ENCODE data around the gene WIPF2.

Gene WIPF2

DNA sequence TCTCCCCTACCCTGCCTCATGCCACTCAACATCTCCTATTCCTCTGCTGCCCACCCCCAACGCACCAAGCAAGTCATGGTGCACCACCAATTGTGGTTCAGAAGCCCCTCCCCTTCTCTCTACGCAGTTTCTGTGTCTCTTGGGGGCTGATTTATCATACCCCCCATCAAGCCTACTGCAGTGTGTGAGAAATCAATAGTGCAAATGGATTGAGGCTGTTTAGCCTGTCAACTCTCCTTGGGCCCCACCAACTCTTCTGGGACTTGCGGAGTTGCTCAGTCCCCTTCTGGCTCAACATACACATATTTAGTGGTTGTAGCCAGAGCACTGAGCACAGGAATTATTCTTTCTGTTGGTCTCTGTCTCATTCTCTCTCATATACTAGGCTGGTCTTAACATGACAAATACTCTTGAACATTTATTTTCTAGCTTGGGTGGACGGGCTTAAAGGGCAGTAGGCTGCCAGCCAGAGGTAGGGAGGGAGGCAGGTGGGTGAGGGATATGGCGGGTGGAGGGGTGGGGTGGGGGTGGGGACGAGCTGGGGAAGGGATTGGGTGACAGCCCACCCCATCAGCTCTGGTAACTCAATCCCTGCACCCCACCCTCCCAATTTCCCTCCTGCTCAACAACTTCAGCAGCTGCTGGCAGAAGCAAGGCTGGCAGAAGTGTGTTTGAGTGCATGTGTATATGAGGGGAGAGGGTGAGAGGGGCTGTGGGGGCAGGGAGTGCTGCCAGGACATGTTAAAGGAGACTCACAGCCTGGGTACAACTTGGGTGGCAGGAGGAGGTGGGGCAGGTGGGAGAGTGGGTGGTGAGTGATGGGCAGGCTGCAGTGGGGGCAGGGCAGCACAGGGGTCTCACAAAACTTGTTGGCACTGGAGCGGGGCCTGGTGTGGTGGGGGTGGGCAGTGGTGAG is 94.8 kb downstream of the WIPF2 start:
- no peak for DNase-seq (ENCODE audit: low spot score)

DNA sequence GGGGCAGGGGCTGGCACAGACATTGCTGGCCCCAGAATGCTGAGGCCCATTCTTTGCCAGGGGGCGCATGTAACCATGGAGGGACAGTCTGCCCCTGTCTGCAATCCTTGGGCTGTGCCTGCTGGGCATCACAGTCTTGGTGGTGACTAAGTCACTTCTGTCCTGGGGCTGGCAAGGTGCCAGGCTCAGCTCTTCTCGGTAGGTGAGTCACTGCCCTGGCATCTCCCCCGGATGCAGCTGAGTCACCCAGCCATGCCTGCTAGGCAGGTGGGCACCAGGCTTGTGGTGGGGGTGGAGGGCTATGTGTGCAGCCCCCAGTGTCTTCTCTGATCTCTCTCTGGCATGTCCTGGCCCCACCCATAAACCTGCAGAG is 95.5 kb downstream of the WIPF2 start:
- DNase-seq (ENCODE audit: low spot score): peak; percentile 98

DNA sequence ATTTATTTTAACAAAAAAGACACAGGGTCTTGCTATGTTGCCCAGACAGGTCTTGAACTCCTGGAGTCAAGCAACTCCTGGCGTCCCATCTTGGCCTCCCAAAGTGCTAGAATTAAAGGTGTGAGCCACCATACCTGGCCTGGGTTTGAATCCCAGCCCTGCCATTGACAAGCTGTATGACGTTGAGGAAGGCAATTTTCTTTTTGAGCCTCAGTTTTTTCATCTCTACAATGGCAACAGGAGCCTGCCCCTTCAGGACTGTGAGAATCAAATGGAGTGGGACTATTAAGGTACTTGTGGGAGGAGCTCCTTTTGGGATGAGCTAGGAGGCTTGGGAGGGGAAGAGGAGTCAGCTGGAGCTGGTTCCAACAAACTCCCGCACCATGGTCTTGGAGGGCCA is 96.1 kb downstream of the WIPF2 start:
- DNase-seq (ENCODE audit: low spot score): no peak

GRCh38 chr17:40315678-40316570 is 96.8 kb downstream of the WIPF2 start:
- no peak for DNase-seq (ENCODE audit: low spot score)

GRCh38 chr17:40316571-40317344 is 97.7 kb downstream of the WIPF2 start:
- no peak for DNase-seq (ENCODE audit: low spot score)

DNA sequence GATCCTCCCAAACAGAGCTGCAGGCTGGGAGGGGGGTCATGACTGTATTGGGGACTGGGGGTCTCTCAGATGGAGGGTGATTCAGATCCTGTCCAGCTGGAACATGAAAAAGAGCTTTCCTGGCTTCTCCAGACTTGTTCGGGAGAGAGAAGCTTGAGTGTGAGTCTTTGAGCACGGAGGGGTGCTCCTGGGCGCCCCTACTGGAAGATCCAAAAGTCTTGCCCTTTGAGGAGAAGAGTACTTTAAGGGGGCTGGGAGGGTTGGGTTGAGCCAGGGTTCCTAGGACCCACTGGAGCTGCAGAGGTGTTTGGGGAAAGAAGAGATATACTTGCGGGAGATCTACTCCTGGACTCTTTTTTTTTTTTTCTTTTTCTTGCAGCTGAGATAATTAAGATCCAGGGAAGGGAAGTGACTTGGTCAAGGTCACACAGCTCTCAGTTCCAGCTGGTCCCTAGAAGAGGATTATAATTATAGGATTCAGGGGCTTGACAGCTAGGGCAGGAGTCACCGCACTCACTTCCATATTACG is 98.3 kb downstream of the WIPF2 start:
- DNase-seq (ENCODE audit: low spot score): peak; percentile 55

GRCh38 chr17:40317880-40318829 is 99.1 kb downstream of the WIPF2 start:
- DNase-seq (ENCODE audit: low spot score): peak; percentile 93

- DNase-seq (ENCODE audit: low spot score): no peak
Measured at GRCh38 chr17:40318830-40319391, 99.8 kb downstream of the WIPF2 start.

GRCh38 chr17:40319651-40320540 is 100.8 kb downstream of the WIPF2 start:
- DNase-seq (ENCODE audit: low spot score): no peak

DNA sequence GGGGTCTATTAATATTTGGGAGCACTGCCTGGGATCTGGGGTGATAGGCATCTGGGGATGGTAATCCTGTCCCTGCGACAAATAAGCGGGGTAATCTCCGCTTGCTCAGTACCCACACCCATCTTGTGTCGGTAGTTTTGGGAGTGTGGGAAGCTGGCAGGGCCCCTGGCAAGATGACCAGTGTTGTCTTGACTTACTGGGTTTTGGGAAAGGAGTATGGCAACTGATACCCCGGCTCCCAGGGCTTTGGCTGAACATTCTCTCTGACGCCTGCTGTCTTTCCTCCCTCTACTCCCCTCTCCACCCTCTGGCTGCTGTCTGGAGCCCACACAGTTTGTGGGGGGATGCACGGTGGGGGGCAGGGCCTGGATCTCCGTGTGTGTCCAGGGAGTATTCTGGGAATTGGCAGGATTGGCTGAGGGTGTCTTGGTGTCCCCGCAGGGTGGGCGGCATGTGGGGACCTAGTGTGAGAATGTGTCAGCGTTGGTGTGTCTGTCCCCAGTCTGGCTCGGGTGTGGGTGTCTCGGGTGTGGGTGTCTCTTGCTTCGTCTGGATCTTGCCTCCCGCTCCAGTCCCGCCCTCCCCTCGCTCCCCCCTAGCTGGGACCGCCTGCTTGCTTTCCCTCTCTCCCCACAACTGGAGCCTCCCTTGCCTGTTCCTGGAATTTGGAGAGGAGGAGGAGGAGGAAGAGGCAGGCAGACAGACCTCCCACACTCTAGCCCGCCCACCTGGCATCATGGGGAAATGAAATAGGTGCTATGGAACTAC is 101.8 kb downstream of the WIPF2 start:
- no peak for DNase-seq (ENCODE audit: low spot score)

GRCh38 chr17:40321524-40321929 is 102.4 kb downstream of the WIPF2 start:
- DNase-seq (ENCODE audit: low spot score): no peak

DNA sequence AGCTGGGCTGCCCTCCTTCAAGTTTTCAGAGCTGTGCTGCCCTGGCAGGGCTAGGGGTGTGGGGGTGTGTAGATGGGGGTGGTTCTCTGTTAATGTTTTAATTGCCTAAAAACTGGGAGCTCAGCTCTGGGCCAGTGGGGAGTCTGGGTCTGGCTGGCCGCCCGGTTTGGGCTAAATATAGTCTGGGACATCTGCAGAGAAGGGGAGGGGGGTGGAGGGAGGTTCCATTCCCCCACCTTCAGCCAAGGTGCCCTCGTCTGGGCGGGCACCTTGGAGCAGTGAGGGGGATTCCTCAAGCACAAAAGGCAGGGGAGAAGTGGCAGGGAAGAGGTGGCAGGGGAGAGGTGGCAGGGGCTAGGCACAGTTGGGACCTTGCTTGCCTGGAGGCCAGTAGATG is 102.9 kb downstream of the WIPF2 start:
- no peak for DNase-seq (ENCODE audit: low spot score)

- no peak for DNase-seq (ENCODE audit: low spot score)
Measured at GRCh38 chr17:40322358-40323315, 103.5 kb downstream of the WIPF2 start.

DNA sequence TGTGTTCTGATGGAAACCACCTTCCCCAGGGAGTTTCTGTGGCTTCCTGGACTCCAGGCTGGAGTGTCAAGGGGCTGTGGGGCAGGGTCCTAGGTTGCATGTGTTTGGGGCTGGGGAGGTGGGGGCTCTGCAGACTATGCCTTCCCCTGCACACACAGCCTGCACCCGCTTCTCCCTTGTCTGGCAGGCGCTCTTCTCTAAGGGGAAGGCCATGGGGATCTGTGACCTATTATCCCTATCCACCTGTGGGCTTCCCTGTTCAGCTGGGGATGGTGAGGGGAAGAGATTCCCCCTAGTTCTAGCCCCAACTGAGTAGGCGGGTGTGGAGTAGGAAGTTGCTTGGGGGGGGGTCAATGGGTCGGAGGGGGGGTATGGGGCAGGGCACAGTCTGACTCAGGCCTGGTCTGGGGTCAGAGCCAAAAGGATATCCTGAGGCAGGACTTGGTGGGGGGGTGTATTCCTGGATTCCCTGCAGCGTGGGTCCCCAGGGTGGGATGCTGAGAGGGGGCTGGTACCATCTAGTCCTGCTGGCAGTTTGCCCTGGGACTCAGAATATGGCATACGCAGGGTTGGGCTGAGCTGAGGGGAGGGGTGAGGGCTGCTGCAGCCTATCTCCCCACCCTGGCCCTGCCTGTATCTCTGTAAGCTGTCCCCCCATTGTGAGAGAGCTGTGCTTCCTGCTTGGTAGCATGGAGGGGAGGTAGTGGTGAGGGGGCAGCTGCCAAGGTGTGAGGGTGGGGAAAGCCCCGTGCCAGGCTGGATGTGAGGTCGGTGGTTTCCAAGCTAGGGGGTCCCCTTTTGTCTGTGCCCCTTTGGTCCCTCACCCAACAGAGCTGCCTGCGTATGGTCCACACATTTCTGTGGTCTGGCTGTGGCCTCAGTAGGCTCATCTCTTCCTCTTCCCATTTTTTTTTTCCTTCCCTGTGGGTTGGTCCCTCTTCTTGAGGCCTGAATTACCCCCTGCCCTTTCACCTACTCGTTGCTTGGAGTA is 104.6 kb downstream of the WIPF2 start:
- DNase-seq (ENCODE audit: low spot score): no peak

GRCh38 chr17:40325156-40326013 is 106.3 kb downstream of the WIPF2 start:
- no peak for DNase-seq (ENCODE audit: low spot score)

Data from LoVo (cell line).